HG02623 (cell line): ENCODE measurements around the gene TMEM214.

Experiments used
- ATAC-seq: cut with Tn5 transposase; IDR thresholded peaks from one replicate; pipeline ENCODE4 v1.9.1; 2021; ENCODE audit warnings: moderate library complexity; ENCODE audit not compliant: unreplicated experiment

Gene TMEM214

GRCh38 chr2:27082773-27083409 lies 50.1 kb downstream of the TMEM214 start:
- ATAC-seq, result no peak

- ATAC-seq, result no peak
These were observed 50.9 kb downstream of the TMEM214 start for GRCh38 chr2:27083410-27084296.

- ATAC-seq, result no peak
These were observed 51.7 kb downstream of the TMEM214 start for GRCh38 chr2:27084297-27085061.

GRCh38 chr2:27085062-27085672 lies 52.4 kb downstream of the TMEM214 start:
- no peak for ATAC-seq

- ATAC-seq, result peak; percentile 1
These were observed 52.9 kb downstream of the TMEM214 start for GRCh38 chr2:27085673-27086089.

GRCh38 chr2:27086090-27086723 lies 53.4 kb downstream of the TMEM214 start:
- ATAC-seq, result peak; percentile 80

- peak; percentile 8 for ATAC-seq
These were observed 54.2 kb downstream of the TMEM214 start, which contains the start of gene KHK for GRCh38 chr2:27086724-27087593. Gene KHK (plus strand): TSS chr2:27086772. CDS start chr2:27087260, 488 bp downstream.

GRCh38 chr2:27087823-27088410 lies 55.2 kb downstream of the TMEM214 start:
- no peak for ATAC-seq

- no peak for ATAC-seq
These were observed 55.9 kb downstream of the TMEM214 start for GRCh38 chr2:27088634-27089033.

GRCh38 chr2:27089111-27089954 lies 56.6 kb downstream of the TMEM214 start:
- ATAC-seq, result no peak
